Measurements from ENCODE around the gene PARP14.

GRCh38 chr3:122719273-122719921 lies 38.8 kb downstream of the PARP14 start:
- TF ChIP-seq CTCF (IDR thresholded peaks at IDR 0.05), result no peak
- no peak for TF ChIP-seq EZH2 (IDR thresholded peaks at IDR 0.05; ENCODE audit: borderline replicate concordance, insufficient read depth, low read depth, low read length, poor library complexity, severe bottlenecking)
